Loucy (cell line): ENCODE results near the gene PAFAH1B2.

Experiments
- CTCF ChIP-seq: fragments of 200-600 bp; sonication (generic); conservative IDR thresholded peaks from 2 replicates; pipeline ENCODE4 v1.5.1; 2014; ENCODE audit warnings: mild to moderate bottlenecking, antibody characterized with exemption, low read length
- EZH2phosphoT487 ChIP-seq: fragments of 200-600 bp; IDR thresholded peaks from 2 replicates; pipeline ENCODE4 v1.6.1; 2018; ENCODE audit warnings: antibody characterized with exemption, mild to moderate bottlenecking, moderate library complexity, borderline replicate concordance

GRCh38 chr11:117171007-117171403, 26.9 kb downstream of the PAFAH1B2 start:
- no peak for TF ChIP-seq CTCF
- TF ChIP-seq EZH2phosphoT487, result no peak
